LNCAP (cell line): ENCODE measurements around the gene KLF1.
A peak's percentile ranks its signal among the peaks of the same experiment; 100 is the strongest.

Experiments
- CTCF ChIP-seq: fragments of 450-650 bp; IDR thresholded peaks from 2 replicates; pipeline ENCODE4 v1.5.1; 2017; ENCODE audit warnings: mild to moderate bottlenecking

The KLF1 gene

DNA sequence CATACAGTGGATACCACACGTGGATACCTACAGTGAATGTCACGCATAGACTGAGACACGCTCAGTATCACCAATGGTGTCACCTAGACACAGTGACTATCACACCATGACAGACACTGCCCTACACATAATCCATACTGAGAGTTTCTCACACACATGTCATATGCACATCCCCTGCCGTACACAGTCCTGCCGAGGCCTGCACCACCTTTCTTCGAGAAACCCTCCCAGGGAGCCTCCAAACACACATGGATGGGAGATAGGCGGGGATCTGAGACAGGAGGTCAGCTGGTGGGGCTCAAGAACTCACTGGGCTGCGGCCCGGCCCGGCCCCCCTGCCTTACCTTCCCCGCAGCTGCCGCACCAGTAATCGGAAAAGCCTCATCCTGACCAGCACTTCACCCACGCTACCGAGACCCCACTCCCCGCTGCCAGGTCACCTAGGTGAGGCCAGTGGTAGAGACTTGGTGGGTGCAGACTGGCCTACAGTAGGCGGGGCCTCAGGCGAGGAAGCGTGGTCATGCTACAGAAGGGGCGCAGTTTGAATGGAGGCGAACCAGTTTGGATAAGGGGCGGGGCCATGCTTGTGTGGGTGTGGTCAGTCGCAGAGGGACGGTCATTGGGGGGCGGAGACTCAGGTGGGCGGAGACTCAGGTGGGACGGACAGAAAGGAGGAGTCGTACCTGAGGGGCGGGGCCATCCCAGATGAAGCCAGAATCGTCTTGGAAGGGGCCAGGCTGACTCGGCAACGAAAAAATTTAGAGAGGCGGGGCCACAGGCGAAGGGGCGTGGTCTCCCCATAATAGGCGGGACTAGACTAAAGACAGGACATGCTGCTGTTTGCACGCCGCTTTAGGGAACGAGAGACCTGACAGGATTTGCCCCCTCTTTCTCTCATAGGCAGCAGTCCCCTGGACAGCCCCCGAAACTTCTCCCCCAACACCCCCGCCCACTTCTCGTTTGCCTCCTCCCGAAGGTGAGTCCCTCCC lies 46.6 kb downstream of the KLF1 start:
- TF ChIP-seq CTCF: no peak

- no peak for TF ChIP-seq CTCF
Observed at GRCh38 chr19:12838886-12839756, 47.9 kb downstream of the KLF1 start.

DNA sequence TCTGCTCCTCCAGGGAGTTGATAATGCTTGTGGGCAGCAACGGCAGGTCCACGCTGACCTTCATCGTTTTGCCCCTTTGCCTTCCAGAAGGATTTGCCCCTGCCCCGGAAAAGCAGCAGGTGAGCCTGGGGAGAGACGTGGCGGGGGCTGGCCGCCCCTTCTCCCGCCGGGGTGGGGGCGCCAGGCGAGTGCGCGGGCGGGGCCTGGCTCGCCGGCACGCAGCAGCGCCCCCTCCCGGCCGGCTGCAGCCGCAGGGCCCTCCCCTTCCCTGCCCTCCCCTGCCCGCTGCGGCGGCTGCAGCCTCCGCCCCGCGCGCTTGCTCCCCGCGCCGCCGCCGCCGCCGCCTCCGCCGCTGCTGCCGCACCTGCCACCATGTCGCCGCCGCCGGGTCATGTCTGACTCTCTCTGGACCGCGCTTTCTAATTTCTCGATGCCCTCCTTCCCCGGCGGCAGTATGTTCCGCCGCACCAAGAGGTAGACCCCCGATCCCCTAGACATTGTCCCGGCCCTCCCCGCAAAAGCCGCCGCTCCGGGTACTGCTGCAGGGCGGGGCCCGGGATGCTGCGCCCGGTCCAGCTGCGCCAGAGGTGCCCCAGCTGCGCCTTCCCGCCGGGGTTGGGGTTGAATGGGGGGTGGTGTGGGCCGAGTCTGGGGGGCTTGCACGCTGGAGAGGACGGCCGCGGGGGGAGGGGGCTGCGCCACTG lies 48.7 kb downstream of the KLF1 start, which contains the start of gene MAST1:
MAST1 (plus strand) TSS at position 334 of the 704 bp plus-strand sequence; CDS start at position 392, 58 bp downstream.
- TF ChIP-seq CTCF: peak; percentile 89

DNA sequence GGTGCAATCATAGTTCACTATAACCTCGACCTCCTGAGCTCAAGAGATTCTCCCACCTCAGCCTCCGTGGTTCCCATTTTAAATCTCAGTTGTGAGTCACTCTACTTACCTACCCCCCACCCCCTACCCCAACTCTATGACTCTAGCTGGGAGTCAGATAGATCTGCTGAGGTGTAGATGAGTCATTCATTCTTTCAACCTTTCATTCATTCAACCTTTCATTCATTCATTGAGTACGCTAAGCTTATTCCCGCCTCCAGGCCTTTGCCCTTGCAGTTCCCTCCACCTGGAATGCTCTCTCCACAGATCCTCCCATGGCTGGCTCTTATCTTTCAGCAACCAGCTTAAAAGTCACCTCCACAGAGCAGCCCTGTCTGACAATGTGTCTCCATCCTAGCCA lies 49.8 kb downstream of the KLF1 start:
- TF ChIP-seq CTCF: no peak

- TF ChIP-seq CTCF: no peak
Observed at GRCh38 chr19:12836529-12836863, 50.5 kb downstream of the KLF1 start.

GRCh38 chr19:12834976-12835757 lies 51.8 kb downstream of the KLF1 start:
- no peak for TF ChIP-seq CTCF

GRCh38 chr19:12834566-12834943 lies 52.4 kb downstream of the KLF1 start, which contains the start of gene RTBDN:
Gene RTBDN, minus strand, starts transcription at chr19:12834579. Its CDS starts 4,600 bp downstream, at chr19:12829979.
- no peak for TF ChIP-seq CTCF
